Activated B cell treated with CpG ODN at 0.5 μM for 24 hours (primary cell): ENCODE results near the gene FAM216A. TPM values are rescaled to one million over a fixed set of nuclear protein-coding genes. Genes with fewer than 3 reads are reported as not detected.
"Not testable (repeated sequence)": the region's sequence is repeated elsewhere in the genome, so short reads cannot be mapped to it uniquely, and the experiment has no call there.

Experiments
- ATAC-seq: fragments of 200-7000 bp; cut with Tn5 transposase; one replicate; pipeline ENCODE4 v1.10.0; 2021; ENCODE audit warnings: low read depth, mild to moderate bottlenecking, moderate library complexity
- CTCF ChIA-PET: fragments of 350-600 bp; sonication (Branson Sonifier 250); formaldehyde crosslinking; loops from one replicate; lab custom pipeline; 2021; ENCODE audit warnings: antibody characterized with exemption; lab: Charles Lee
- POLR2A ChIA-PET: fragments of 350-600 bp; sonication (Branson Sonifier 250); formaldehyde crosslinking; loops from one replicate; lab custom pipeline; 2021; ENCODE audit warnings: antibody characterized with exemption; lab: Charles Lee
- DNase-seq: peaks from one replicate; pipeline ENCODE4 v3.0.0; 2022
- H3K27ac Mint-ChIP-seq: one replicate; pipeline ENCODE4 v1.8.0; 2020; ENCODE audit warnings: mixed read lengths
- H3K27me3 Mint-ChIP-seq: one replicate; pipeline ENCODE4 v1.8.0; 2021; ENCODE audit warnings: mixed read lengths
- H3K36me3 Mint-ChIP-seq: one replicate; pipeline ENCODE4 v1.8.0; 2021; ENCODE audit warnings: low read depth, mixed read lengths
- H3K4me1 Mint-ChIP-seq: one replicate; pipeline ENCODE4 v1.8.0; 2021; ENCODE audit warnings: mixed read lengths
- H3K4me3 Mint-ChIP-seq: one replicate; pipeline ENCODE4 v1.8.0; 2020; ENCODE audit warnings: mild to moderate bottlenecking, mixed read lengths
- H3K9me3 Mint-ChIP-seq: one replicate; pipeline ENCODE4 v1.8.0; 2020; ENCODE audit warnings: mixed read lengths
- CTCF ChIP-seq: fragments of 200-600 bp; IDR thresholded peaks from one replicate; pipeline ENCODE4 v1.8.0; 2022; ENCODE audit warnings: antibody characterized with exemption, mild to moderate bottlenecking
- intact Hi-C: fragments of 100-400 bp; cut with micrococcal nuclease; formaldehyde crosslinking; loops from one replicate; pipeline ENCODE4 v1.15.1; 2024
- total RNA-seq: library from RNA; stranded (reverse); gene quantifications from 2 replicates; pipeline ENCODE4 v1.2.3, GENCODE V29; 2022

The FAM216A gene
- total RNA-seq, 1 donor from 2014 or later: 9.9 TPM

GRCh38 chr12:110449799-110450497 is 18.7 kb upstream of the FAM216A start, which contains the start of gene ARPC3:
TSS of gene ARPC3 (minus strand) at chr12:110450337. CDS start at chr12:110450260, 77 bp downstream.
- no peaks in the 10 kb centered on the region for H3K9me3 Mint-ChIP-seq
- H3K4me1 Mint-ChIP-seq: peaks cover 48% of the 10 kb centered on the region
- peak; percentile 92 for DNase-seq
- peaks cover 52% of the 10 kb centered on the region for H3K36me3 Mint-ChIP-seq
- ChIA-PET CTCF (interaction anchor here (0.6 to 6.7 kb wide), 50 partner anchors 8 to 445 kb away, joined by 3 to 189 read pairs (median 4); partner anchors contain the start of genes FAM216A, GPN3, RAD9B and VPS29), POLR2A (interaction anchor here (0.6 to 3.4 kb wide), 64 partner anchors 9 to 1236 kb away, joined by 3 to 106 read pairs (median 5); partner anchors contain the start of genes ACAD10, ATP2A2, BRAP and CCDC63)
- H3K27ac Mint-ChIP-seq: peak within 1 kb of the TSS; percentile 100
- peak within 1 kb of the TSS; percentile 100 for H3K4me3 Mint-ChIP-seq
- intact Hi-C loops: loop anchor here (1.0 to 5.0 kb wide), 10 partner anchors 18 to 438 kb away; partner anchors contain the start of genes CCDC63, FAM216A, GPN3 and RAD9B
- no peaks in the 10 kb centered on the region for H3K27me3 Mint-ChIP-seq
- peak; percentile 92 for ATAC-seq
- TF ChIP-seq CTCF: no peak

GRCh38 chr12:110451263-110451662 is 17.4 kb upstream of the FAM216A start:
- no peaks in the 10 kb centered on the region for H3K27me3 Mint-ChIP-seq
- H3K4me1 Mint-ChIP-seq: peaks cover 49% of the 10 kb centered on the region
- no peak for ATAC-seq
- H3K4me3 Mint-ChIP-seq: no peak overlapping the region
- intact Hi-C loops: no loop called here
- no peak for TF ChIP-seq CTCF
- CTCF ChIA-PET: interaction anchor here (0.6 to 6.7 kb wide), 9 partner anchors 17 to 442 kb away, joined by 3 to 189 read pairs (median 16); partner anchors contain the start of genes FAM216A, GPN3, RAD9B and VPS29
- H3K27ac Mint-ChIP-seq: peak overlapping the region; percentile 100
- peaks cover 51% of the 10 kb centered on the region for H3K36me3 Mint-ChIP-seq
- POLR2A ChIA-PET: interaction anchor here (0.6 to 3.4 kb wide), 7 partner anchors 11 to 326 kb away, joined by 3 to 106 read pairs (median 15); partner anchors contain the start of genes FAM216A and GPN3
- no peak for DNase-seq
- H3K9me3 Mint-ChIP-seq: no peaks in the 10 kb centered on the region

- POLR2A ChIA-PET: interaction anchor here (0.6 to 3.0 kb wide), 2 partner anchors 15 to 234 kb away, joined by 4 to 16 read pairs; partner anchors contain the start of genes FAM216A and GPN3
- H3K27me3 Mint-ChIP-seq: no peaks in the 10 kb centered on the region
- no peak for TF ChIP-seq CTCF
- DNase-seq: no peak
- peak overlapping the region; percentile 19 for H3K27ac Mint-ChIP-seq
- H3K9me3 Mint-ChIP-seq: no peaks in the 10 kb centered on the region
- CTCF ChIA-PET: interaction anchor here (0.8 to 2.0 kb wide), 5 partner anchors 15 to 438 kb away, joined by 3 to 10 read pairs (median 6); partner anchors contain the start of gene FAM216A
- intact Hi-C loops: no loop called here
- no peak overlapping the region for H3K4me3 Mint-ChIP-seq
- H3K4me1 Mint-ChIP-seq: peaks cover 49% of the 10 kb centered on the region
- no peak for ATAC-seq
- H3K36me3 Mint-ChIP-seq: peaks cover 37% of the 10 kb centered on the region
Measured at GRCh38 chr12:110453569-110454296, 14.9 kb upstream of the FAM216A start.

GRCh38 chr12:110458756-110459155 is 9.9 kb upstream of the FAM216A start:
- Mint-ChIP-seq H3K36me3 (peaks cover 43% of the 10 kb centered on the region), H3K4me3 (no peak overlapping the region), H3K9me3 (no peaks in the 10 kb centered on the region), H3K27me3 (no peaks in the 10 kb centered on the region), H3K27ac (peak overlapping the region; percentile 53), H3K4me1 (peaks cover 33% of the 10 kb centered on the region)
- DNase-seq: no peak
- CTCF ChIA-PET: interaction anchor here (0.6 to 2.0 kb wide), 4 partner anchors 9 to 249 kb away, joined by 3 to 9 read pairs (median 4); partner anchors contain the start of genes ARPC3, FAM216A and GPN3
- intact Hi-C loops: no loop called here
- no peak for TF ChIP-seq CTCF
- ATAC-seq: no peak
- POLR2A ChIA-PET: interaction anchor here (1.9 to 4.6 kb wide), 2 partner anchors 9 to 10 kb away, joined by 9 to 27 read pairs; partner anchors contain the start of genes ARPC3, FAM216A and GPN3

GRCh38 chr12:110461189-110461588 is 7.5 kb upstream of the FAM216A start:
- CTCF ChIA-PET, H3K9me3 Mint-ChIP-seq, H3K27me3 Mint-ChIP-seq, H3K4me3 Mint-ChIP-seq, intact Hi-C loops, DNase-seq, H3K27ac Mint-ChIP-seq, ATAC-seq: not testable (repeated sequence)
- POLR2A ChIA-PET: interaction anchor here (0.6 to 3.8 kb wide), 2 partner anchors 11 to 120 kb away, joined by 3 to 15 read pairs; partner anchors contain the start of gene ARPC3
- Mint-ChIP-seq H3K36me3 (peaks cover 46% of the 10 kb centered on the region), H3K4me1 (peaks cover 30% of the 10 kb centered on the region)
